HG03460 (cell line): Measurements from ENCODE around the gene TRIM37.
A peak's percentile ranks its signal among the peaks of the same experiment; 100 is the strongest.
"Not testable (repeated sequence)": the region's sequence is repeated elsewhere in the genome, so short reads cannot be mapped to it uniquely, and the experiment has no call there.

Experiments used
- ATAC-seq: cut with Tn5 transposase; IDR thresholded peaks from one replicate; pipeline ENCODE4 v1.9.1; 2021; ENCODE audit not compliant: unreplicated experiment

TRIM37 gene

DNA sequence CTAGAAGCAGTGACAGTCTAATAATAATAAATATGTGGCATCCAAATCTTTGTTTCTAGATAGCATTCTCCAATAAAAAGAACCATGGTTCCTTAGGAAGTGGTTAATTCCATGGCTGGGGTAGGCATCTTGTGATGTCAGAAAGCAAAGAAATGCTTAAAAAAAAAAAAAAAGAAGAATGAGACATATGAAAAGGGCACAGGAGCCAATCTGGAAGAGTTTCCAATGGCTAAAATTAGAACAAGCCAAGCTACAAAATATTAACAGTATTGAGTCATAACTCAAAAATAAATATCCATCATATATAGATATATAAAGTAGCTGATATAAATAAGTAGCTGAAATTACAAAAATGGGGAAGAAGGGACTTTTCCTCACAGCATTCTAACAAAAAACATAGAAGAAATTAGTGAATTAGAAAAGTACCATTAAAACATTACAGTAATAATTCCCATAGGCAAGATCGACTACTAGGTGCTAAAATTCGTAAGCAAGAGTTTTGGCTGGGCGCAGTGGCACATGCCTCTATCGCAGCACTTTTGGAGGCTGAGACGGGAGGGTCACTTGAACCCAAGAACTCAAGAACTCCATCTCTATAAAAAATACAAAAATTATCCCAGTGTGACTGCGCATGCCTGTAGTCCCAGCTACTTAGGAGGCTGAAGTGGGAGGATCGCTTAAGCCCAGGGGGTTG, 111.3 kb downstream of the TRIM37 start:
- ATAC-seq, result no peak

DNA sequence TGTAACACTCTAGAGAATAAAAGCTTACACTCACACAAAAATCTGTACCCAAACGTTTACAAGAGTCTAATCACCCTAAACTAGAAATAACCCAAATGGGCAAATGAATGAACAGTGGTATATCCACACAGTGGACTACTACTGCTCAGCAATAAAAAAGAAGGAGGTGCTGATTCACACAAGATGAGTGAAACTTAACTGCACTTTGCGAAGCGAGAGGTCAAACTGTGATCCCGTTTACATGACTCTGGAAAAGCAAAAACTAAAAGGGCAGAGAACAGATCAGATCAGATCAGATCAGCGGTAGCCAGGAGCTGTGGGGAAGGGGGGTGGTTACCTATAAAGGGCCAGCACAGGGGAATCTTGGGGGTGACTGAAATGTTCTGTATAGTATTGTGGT, 113.4 kb downstream of the TRIM37 start:
- ATAC-seq, result no peak

DNA sequence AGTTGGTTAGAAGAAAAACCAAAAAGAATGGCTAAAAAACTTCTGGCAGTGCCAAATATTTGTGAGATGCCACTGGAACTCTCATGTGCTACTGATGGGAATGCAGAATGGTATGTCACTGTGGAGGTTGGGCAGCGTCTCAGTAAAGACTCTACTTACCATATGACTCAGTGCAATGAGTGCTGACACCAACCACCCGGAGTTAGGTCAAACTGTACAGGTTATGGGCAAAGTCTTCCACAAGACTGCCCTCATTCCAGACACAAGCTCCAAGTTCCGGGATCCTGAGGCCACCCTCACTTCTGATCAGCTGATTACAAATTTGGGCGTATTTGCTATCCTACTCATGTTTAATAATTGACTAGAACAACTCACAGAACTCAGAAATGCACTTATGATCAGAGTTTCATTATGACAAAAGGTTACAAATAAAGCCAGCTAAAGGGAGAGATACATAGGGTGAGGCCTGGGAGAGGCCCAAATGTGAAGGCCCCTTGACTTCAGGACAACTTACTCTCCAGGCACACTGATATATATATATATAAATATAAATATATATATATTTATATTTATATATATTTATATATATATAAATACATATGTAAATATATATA, 114.9 kb downstream of the TRIM37 start:
- peak; percentile 79 for ATAC-seq

DNA sequence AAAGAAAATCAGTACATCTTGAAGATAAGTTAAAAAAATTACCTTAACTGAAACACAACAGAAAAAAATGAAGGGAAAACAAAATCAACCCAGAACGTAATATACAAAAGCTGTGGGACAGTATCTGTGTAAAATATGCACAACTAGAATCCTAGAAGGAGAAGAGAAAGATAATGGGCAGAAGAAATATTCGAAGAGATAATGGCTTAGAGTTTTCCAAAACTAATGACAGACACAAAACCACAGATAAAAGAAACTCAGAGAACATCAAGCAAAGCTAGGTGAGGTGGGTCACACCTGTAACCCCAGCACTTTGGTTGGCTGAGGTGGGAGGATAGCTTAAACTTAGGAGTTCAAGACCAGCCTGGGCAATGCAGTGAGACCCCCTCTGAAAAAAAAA, 117.1 kb downstream of the TRIM37 start:
- no peak for ATAC-seq

DNA sequence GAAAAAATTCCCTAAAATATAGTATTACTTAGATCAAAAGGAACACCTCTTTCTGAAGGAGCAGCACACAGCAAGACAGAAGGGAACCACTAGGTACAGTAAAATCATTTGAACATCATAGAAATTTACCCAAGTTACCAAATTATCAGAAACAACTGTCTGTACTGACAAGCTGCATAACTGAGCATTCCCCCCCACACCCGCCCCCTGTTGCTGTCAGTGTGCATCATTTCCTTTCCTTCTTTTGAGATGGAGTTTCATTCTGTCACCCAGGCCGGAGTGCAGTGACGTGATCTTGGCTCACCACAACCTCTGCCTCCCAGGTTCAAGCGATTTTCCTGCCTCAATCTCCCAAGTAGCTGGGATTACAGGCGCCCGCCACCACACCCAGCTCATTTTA, 120.7 kb downstream of the TRIM37 start:
- no peak for ATAC-seq

DNA sequence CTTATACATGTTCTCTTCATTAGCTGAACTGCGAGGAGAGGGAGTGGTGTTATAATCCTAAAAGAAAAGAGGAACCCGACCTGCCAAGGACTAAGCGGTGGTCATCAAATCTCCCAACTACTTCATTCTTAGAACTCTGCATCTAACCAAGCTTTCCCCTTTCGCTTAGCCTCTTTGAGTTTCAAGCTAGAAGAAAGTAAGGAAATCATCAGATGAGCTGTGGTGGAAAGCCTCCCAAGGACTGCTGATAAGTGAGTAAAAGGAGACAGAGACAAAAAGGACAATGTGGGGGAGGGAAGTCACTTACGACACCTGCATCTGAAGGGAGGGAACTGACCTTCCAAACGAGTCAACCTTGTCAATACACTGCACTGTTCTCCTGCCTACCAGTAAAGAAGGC, 121.3 kb downstream of the TRIM37 start:
- ATAC-seq, result no peak

DNA sequence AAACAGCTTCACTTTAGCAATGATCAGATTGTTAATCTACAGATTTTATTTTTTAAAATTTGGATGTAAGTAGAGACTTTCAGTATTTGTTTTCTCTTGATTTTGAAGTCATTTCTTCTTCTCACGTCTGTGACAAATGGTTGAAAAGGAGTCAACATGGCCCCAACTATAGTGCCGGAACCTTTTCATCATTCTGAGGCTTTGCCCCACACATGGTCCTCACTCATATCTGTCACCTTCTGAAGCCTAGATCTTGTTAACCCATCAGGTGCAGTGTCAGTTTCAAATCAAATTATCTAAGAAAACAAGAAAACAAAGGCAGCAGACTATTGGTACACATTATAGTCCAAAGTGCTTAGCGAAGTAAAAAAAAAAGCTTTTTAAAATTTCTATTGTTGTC, 124.1 kb downstream of the TRIM37 start:
- ATAC-seq, result no peak

DNA sequence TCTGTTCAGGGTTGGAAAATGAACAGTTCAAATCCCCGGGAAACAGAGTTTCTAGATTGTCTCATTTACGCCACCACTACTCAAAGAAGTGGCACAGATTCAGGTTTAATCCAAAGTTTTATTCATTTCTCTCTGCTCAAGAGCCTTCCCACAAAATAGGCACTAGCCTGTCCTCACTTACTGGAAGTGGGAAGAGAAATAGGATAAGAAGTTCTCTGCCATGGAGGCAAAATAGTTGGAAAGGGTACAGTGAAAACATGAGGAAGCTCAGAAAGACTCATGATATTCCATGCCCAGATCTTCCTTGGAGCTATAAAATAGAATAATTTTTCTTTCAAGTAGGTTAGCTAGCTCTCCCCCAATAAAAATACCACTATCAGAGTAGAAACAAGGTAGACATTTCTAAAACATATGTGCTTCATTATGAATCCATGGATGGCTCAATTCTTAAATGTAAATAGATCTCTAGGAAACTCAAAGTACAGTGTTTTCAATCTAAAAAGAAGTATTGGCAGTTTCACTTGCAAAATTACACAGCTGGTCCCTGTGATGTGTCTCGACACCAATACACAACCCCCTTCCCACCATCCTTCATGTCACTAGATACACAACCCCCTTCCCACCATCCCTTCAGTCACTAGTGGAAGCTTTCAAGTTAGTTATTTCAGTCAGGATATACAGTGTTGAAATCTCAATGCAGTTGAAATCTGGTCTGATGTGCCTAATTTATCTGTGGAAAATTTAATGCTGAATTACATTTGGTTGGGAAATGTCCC, 125.8 kb downstream of the TRIM37 start:
- no peak for ATAC-seq

DNA sequence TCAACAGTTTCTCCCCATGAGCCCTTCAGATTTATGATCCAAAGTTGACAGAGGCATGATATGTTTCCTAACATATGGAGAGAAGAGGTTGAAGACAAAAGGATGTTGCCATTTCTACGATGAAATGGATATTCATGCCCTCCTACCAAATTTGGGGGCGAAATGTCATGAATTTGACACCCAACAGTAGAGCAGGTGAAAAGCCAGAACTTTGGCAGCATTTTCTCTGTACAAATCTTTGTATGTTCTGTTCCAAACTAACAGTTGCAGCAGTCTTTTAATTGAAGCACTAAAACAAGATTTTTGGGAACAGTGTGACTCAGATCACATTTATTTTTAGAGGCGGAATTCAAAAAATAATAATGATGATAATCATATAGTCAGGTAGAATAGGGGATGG, 130.1 kb downstream of the TRIM37 start:
- no peak for ATAC-seq

DNA sequence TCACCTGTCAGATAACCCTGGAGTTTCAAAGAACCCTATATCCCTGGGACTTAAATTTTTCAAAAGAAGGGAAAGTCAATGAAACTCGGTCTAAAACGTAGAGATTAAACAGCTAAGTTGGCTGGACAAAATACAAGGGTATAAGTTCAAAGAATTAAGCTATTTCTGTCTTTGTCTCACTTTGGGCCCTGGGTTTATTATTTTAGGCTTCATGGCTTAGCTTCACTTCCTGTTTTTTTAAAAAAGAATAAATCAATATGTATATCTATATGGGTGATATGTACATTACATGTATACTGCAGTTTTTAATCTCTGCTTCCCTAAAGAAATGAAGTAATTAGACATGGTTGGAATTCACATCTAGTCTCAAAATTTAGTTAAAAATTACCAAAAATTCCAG, 132.3 kb downstream of the TRIM37 start:
- no peak for ATAC-seq

DNA sequence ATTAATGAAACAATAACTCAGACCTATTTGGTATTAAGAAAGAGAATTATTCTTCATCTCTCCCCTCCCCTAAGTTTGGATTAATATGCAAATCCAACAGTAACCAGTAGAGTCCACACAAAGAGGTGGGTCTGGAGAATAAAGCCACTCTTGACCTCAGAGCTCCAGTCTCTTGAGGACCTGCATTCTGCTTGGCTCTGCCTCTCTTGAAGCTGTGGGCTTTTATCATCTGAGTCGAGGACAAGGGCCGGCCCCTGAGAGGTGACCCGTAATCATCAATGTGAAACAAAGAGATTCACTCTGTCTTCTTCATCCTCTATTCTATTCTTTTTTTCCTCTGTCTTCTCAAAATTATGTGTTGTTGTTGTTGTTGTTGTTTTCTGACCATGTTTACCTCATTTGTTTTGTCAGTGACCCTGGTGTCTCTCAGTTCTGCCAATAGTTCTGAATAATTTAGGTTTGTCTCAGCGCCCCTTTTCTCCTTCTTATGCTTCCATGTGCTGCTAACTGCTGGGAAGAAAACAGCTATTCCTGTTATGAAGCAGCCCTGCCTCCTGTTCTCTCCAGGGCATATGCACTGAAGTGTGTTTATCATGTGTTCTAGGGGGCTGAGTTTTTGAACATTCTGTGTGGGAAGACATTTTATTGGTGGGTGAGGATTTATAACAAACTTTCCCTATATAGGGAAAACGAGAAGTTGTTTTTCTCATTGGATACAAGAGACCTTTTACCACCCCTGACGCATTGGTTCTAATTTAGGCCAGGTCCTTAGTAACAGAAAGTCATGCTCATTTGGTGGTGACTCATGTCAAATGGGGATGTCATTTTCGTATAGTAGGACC, 135.8 kb downstream of the TRIM37 start:
- ATAC-seq, result no peak

DNA sequence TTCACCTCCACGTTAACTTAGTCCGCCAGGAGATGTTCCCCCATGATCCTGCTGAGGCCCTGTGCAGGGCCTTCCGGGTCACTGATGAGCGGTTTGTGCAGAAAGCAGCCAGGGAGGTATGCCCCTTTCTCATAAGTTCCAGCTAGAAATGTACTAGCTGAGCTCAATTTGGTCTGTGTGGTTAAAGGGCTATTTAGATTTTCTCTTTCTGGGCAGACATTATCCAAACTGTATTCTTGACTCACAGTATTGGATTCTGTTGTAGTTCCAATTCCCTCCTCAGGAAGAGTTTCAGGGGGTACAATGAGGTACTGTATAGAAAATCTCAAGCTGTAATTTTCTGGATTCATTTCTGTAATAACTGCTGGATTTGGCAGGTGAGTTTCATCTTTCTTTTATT, 137.1 kb downstream of the TRIM37 start:
- no peak for ATAC-seq

DNA sequence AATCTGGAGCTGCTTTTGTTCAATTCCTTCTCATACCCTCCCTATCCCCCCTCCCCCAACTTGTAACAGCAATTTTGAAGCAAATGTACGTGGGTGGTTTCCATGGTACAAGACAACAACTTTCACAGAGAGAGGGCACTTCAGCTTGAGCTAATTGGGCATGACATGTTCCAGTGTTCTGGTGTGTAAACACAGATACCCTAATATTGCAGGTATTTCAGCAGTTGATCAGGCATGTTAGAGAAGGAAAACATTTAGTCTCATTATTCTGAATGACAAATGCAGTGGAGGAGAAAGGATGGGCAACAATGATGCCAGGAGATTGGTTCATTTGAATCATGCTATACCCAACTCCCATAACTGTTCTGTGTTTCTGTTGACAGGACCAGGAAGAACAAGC, 137.5 kb downstream of the TRIM37 start:
- ATAC-seq, result no peak

DNA sequence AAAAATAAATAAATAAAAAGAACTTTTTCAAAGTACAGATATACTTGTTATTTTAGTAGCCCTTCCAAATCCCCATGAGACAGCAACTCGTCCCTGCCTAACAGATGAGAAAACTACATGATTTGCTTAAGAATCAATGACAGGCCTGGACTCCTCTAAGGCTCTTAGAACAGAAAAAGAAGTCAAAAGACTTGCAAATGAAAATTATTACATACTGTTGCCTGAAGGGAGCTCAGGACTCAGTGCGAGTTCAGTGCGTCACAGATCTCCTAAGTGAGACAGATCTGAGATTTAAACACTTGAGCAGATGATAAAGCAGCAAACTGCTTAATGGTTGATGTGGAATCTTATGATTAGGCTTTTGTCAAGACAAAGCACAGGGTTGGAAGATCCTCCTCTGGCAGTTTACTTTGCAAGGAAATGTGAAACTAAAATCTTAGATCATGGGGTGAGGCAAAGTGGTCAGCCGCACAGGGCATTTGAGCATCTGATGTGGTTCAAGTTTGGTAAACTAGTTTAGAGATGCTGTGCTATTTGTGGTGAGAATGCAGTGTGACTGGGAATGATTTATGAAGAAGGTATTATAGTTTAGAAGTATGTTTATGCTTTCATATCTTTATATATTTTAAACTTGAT, 138.1 kb downstream of the TRIM37 start:
- no peak for ATAC-seq

DNA sequence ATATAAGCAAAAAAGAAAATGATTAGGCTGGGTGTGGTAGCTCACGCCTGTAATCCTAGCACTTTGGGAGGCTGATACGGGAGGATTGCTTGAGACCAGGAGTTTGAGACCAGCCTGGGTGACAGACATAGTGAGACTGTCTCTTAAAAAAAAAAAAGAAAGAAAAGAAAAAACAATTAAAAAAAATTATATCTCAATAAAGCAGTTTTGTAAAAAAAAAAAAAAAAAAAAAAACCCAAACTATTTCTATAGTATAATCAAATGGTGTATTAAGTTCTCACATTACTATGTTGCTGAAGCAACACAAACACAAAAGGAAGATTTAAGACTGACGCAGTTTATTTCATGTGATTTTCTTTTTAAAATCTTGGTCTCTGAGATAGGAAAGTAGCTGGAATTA, 140.5 kb downstream of the TRIM37 start:
- ATAC-seq, result no peak

DNA sequence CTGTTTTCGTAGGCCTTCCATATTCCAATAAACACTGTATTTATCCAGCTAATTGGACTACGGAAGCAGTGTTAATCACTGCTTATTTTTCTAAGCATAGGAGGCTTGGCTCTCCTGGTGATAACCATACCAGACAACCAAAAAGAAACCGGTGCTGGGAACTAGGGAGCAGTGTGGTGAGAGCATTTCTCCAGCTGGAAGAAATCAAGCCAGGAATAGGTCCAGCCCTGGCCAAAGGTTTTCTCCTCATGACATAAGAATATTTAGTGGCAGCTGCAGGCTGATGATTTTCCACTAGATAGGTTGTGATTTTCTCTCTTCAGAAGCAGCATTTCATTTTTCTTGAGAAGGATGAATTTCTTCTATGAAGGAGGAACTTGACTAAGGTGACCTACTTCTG, 141.5 kb downstream of the TRIM37 start:
- ATAC-seq, result no peak

DNA sequence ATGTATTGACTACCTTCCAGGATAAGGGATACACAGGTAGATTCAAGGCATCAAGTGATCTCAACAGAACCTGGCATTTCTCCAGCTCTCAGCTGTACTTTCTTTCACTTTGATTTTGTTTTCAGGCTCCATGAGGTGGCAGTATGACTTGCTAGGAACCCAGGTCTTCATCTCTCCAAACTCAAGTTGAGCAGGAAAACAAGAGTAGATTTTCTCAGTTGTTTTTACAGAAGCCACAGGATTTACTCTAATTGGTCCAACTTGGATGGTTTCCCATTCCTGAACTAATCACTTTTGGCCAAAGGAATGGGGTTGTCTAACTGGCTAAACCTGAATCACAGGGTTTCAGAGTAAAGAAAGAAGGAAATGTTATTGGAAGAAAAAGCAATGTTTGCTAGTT, 146.6 kb downstream of the TRIM37 start:
- no peak for ATAC-seq

DNA sequence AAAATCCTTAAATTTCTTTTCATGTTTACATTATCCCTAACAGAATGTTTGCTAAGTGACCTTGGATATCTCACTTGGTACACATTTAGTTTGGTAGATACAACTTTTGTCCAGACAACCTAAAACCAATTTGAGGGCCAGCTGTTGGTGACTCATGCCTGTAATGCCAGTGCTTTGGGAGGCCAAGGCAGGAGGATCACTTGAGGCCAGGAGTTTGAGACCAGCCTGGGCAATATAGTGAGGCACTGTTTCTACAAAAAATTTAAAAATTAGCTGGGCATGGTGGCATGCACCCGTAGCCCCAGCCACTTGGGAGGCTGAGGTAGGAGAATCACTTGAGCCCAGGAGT, 149.0 kb downstream of the TRIM37 start:
- ATAC-seq, result not testable (repeated sequence)

DNA sequence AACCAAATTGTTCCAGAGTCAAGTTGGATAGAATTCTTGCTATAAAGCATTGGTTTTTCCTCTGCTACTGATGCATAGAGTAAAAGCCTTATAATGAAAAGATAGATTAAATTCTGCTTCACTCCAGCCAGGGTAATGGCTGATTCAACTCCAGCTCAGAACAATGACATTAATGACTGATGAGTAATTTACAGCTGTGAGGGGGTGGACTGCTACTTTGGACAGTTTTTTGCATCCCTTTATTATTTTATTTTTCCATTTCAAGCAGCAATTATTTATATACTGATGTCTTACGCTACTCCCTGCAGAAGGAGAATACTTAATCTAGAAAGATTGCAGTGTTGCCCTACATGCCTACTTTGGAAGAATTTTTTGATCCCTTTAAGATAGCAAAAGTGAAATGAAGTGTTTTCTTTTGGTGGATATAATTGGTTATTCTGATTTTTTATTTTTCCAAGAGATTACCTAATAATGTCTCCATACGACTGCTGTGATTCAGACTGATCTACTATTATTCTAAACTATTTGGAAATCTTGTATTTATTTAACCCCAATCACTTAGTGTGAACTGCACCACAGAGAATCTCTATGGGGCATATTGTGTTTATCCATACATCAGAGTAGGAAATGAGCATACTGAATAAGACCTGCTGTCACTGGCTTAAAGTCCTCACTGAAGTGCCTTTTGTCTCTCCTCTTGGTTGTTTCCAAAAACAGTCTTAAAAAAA, 149.5 kb downstream of the TRIM37 start:
- ATAC-seq, result no peak

DNA sequence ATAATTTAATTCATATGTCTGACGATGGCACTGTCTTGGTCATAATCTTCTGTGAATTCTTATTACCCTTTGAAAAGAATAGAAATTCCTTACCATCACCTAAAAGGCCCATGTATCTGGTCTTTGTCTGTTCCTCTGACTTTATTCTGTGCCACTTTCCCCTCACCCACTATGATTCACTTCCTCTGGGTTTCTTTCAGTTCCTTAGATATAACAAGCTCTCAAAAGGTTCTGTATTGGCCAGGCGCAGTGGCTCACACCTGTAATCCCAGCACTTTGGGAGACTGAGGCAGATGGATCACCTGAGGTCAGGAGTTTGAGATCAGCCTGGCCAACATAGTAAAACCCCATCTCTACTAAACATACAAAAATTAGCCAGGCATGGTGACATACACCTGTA, 152.3 kb downstream of the TRIM37 start:
- ATAC-seq, result not testable (repeated sequence)
